NCI-H1417 treated with DMSO at 0.1 percent for 48 hours (cell line): Measurements from ENCODE around the gene SERTAD3.
"Not testable (repeated sequence)": the region's sequence is repeated elsewhere in the genome, so short reads cannot be mapped to it uniquely, and the experiment has no call there.

Experiments
- DNase-seq: peaks from one replicate; lab custom pipeline; 2025; lab: John Stamatoyannopoulos, UW

SERTAD3 gene

GRCh38 chr19:40444000-40444824, at the start of gene SERTAD3:
TSS of gene SERTAD3 (minus strand) at chr19:40444335. CDS start at chr19:40442080, 2,255 bp downstream.
- DNase-seq, result peak; percentile 86

- DNase-seq, result no peak
Observed at GRCh38 chr19:40493778-40494177, 49.6 kb upstream of the SERTAD3 start.

- no peak for DNase-seq
Observed at GRCh38 chr19:40492274-40492673, 48.1 kb upstream of the SERTAD3 start.

GRCh38 chr19:40489882-40490230, 45.7 kb upstream of the SERTAD3 start:
- no peak for DNase-seq

- DNase-seq, result no peak
Observed at GRCh38 chr19:40486017-40486416, 41.9 kb upstream of the SERTAD3 start.

GRCh38 chr19:40475878-40476644, 31.9 kb upstream of the SERTAD3 start:
- not testable (repeated sequence) for DNase-seq

- no peak for DNase-seq
Observed at GRCh38 chr19:40474737-40475136, 30.6 kb upstream of the SERTAD3 start.

- DNase-seq, result no peak
Observed at GRCh38 chr19:40472516-40472915, 28.4 kb upstream of the SERTAD3 start.

- no peak for DNase-seq
Observed at GRCh38 chr19:40471111-40471510, 27.0 kb upstream of the SERTAD3 start.

GRCh38 chr19:40469011-40469410, 24.9 kb upstream of the SERTAD3 start:
- no peak for DNase-seq

- no peak for DNase-seq
Observed at GRCh38 chr19:40466985-40467734, 23.0 kb upstream of the SERTAD3 start, which contains the start of gene SPTBN4. TSS of gene SPTBN4 (plus strand) at chr19:40467001. CDS start at chr19:40472622, 5,621 bp downstream.

- no peak for DNase-seq
Observed at GRCh38 chr19:40466219-40466984, 22.3 kb upstream of the SERTAD3 start.

- peak; percentile 88 for DNase-seq
Observed at GRCh38 chr19:40465557-40466218, 21.6 kb upstream of the SERTAD3 start, which contains the start of gene BLVRB. TSS of gene BLVRB (minus strand) at chr19:40465745. CDS start at chr19:40465688, 57 bp downstream.

- DNase-seq, result no peak
Observed at GRCh38 chr19:40465025-40465556, 21.0 kb upstream of the SERTAD3 start.

GRCh38 chr19:40464059-40465024, 20.2 kb upstream of the SERTAD3 start:
- DNase-seq, result peak; percentile 3

GRCh38 chr19:40463587-40464037, 19.5 kb upstream of the SERTAD3 start:
- not testable (repeated sequence) for DNase-seq

GRCh38 chr19:40461669-40462221, 17.6 kb upstream of the SERTAD3 start:
- DNase-seq, result no peak

- DNase-seq, result no peak
Observed at GRCh38 chr19:40460185-40460584, 16.1 kb upstream of the SERTAD3 start.

GRCh38 chr19:40458597-40458974, 14.5 kb upstream of the SERTAD3 start:
- DNase-seq, result no peak
